SH-SY5Y (cell line): ENCODE data around the gene PDGFA.

Experiments used
- GATA2 ChIP-seq: IDR thresholded peaks from 2 replicates; pipeline ENCODE4 v1.6.1; 2011; ENCODE audit warnings: mild to moderate bottlenecking, low read depth, low read length
- GATA3 ChIP-seq: IDR thresholded peaks from 2 replicates; pipeline ENCODE4 v1.6.1; 2011; ENCODE audit warnings: low read depth, mild to moderate bottlenecking, low read length, moderate library complexity

- TF ChIP-seq GATA3 (no peak), GATA2 (no peak)
These were observed at the start of gene PDGFA for GRCh38 chr7:519484-520390.
